Eye (tissue), 1 donor: ENCODE results near the gene DESI1.
A peak's percentile ranks its signal among the peaks of the same experiment; 100 is the strongest.
"Not testable (repeated sequence)": the region's sequence is repeated elsewhere in the genome, so short reads cannot be mapped to it uniquely, and the experiment has no call there.

Source experiments
- DNase-seq: peaks from one replicate; pipeline ENCODE4 v3.0.0-alpha.2; 2015

DESI1 gene

GRCh38 chr22:41631615-41632014, 10.8 kb upstream of the DESI1 start:
- not testable (repeated sequence) for DNase-seq

- not testable (repeated sequence) for DNase-seq
Observed at GRCh38 chr22:41631115-41631514, 10.3 kb upstream of the DESI1 start.

DNA sequence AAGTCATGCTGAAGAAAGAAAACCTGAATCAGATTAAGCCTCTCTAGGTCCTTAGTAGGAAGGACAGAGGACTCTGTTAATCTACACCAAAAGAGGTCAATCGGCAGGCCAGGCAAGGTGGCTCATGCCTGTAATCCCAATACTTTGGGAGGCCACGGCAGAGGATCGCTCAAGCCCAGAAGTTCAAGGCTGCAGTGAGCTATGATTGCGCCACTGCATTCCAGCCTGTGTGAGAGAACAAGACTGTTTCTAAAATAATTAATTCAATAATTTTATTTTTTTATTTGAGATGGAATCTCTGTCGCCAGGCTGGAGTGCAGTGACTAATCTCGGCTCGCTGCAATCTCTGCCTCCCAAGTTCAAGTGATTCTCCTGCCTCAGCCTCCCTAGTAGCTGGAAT, 4.7 kb upstream of the DESI1 start:
- DNase-seq, result no peak

- DNase-seq, result no peak
Observed at GRCh38 chr22:41621911-41622179, 1.0 kb upstream of the DESI1 start.

DNA sequence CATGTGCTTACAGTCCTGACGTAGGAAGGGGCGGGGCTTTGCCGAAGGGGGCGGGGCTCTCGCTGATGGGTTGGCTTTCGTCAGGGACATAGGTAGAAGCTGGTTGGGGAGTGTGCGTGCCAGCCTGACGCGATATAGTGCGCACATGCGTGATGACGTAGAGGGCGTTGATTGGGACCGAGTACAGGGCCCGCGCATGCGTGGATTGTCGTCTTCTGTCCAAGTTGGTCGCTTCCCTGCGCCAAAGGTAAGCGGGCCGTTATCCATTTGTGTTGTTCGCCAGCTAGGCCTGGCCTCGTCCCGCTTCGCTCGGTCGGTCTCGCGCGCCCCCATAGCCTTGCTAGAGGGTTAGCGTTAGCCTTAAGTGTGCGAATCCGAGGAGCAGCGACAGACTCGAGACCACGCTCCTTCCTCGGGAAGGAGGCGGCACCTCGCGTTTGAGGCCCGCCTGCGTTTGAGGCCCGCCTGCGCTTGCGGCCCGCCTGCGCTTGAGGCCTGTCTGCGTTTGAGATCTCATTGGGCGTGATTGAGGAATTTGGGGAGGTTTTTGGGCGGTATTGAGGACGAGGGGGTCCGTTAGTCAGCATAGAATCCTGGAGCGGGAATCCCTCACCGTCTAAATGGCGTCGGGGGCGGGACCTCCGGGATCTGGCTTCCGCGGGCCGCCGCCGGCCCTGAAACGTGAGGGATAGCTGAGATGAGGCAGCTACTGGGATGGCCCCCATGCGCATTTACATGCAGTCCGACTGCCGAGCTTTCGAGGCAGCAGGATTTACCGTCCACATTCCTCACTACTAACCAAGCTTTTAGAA, 462 bp upstream of the DESI1 start, which contains the start of gene XRCC6:
XRCC6 (plus strand) TSS at position 197 of the 812 bp plus-strand sequence. CDS start 710 bp downstream, outside the sequence.
- DNase-seq, result peak; percentile 100

DNA sequence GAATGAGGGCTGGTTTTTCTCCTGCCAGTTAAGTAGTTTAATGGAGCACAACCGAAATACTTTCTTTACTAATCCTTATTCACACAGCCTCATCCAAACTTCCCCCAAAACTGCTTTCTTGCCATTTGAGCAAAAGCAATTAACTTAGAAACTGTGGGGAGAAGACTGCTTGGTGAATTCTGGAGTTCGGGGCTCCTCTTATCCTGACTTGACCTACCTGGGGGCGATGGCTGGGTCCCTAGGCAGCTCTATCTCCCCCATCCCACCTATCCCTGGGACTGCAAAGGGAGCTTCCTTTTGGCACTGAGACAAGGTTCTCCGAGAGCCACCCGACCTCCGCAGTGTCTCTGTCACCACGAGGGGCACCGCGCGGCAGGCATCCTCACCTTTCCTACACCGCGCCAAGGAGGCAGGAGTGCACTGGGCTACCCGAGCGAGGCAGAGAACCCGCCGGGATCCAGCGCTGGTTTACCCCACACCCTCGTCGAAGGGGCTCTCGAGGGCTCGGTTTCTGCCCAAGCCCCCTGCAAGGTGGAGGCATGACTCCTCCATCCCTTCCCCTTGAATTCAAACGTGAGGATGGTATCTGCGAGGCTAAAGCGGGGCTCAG, 759 bp downstream of the DESI1 start:
- DNase-seq, result no peak

DNA sequence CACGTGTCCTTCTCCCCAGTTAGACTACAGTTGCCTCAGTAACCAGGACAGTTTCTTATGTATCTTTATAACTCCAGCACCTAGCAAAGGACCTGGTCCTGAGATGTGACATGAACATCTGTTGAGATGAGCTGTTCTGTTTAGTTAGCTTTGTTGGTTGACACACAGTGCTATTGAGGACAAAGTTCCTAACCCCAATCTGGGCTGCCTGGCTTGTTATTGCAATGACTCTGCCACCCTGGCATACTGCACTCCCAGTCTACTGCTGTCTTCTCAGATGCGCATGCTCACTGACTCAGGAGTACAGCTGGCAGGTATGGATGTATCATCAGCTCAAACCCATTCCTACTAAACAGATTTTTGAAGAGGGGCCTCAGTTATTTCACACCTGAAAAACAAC, 7.4 kb downstream of the DESI1 start:
- no peak for DNase-seq

GRCh38 chr22:41612603-41613306, 8.1 kb downstream of the DESI1 start:
- DNase-seq, result no peak

DNA sequence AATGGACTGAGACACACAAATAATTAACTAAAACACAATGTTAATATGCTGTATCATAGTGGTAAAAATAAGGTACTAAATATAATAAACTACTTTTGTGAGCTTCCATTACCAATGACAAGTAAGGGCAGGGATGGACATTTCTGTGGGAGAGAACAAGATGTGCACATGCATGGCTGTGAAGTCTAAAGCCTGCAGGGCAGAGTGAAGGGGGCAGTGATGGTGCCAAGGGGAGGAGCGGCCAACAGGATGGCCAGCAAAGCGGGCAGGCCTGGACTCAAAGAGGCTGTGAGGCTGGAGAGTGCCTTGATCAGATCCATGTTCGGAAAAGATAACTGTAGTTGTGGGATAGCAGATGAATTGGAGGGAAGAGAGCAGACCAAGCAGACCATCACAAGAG, 12.5 kb downstream of the DESI1 start:
- no peak for DNase-seq

- no peak for DNase-seq
Observed at GRCh38 chr22:41603873-41604332, 16.9 kb downstream of the DESI1 start.

GRCh38 chr22:41600976-41601375, 19.9 kb downstream of the DESI1 start:
- no peak for DNase-seq

GRCh38 chr22:41598891-41599635, 21.8 kb downstream of the DESI1 start:
- DNase-seq, result no peak

- DNase-seq, result no peak
Observed at GRCh38 chr22:41598081-41598480, 22.8 kb downstream of the DESI1 start.

DNA sequence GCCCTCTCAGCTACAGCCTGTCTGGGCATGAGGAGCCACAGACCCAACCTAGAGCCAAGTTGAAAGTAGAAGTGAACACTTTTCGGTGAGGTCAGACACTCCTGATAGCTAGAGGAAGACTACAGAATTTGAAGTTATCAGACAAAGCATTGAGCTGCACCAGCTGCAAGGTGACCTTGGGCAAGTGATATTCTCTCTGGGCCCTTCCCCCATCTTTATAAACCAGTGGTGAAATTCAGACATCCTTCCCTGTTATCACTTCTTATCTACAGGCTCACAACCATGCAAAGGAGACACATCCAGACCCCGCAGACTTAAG, 23.2 kb downstream of the DESI1 start:
- no peak for DNase-seq

- peak; percentile 71 for DNase-seq
Observed at GRCh38 chr22:41596776-41597634, 23.8 kb downstream of the DESI1 start.

DNA sequence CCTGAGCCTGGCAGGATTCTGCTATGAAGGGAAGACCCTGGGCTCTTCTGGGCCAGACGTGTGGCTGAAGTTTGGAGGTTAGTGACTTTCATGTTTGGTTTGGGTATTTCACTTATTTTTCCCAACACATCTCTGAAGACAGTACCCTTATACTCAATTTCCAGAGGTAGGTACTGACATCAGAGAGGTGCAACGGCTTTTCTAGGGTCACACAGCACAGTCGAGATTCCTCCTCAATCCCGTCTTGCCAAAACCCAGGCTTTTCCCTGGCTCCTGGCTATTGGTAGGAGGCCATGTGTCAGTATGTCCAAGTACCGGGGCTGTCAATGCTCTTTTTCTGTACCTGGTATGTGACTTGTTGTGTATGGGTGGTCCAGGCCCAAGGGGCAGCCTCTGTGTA, 25.1 kb downstream of the DESI1 start:
- no peak for DNase-seq

DNA sequence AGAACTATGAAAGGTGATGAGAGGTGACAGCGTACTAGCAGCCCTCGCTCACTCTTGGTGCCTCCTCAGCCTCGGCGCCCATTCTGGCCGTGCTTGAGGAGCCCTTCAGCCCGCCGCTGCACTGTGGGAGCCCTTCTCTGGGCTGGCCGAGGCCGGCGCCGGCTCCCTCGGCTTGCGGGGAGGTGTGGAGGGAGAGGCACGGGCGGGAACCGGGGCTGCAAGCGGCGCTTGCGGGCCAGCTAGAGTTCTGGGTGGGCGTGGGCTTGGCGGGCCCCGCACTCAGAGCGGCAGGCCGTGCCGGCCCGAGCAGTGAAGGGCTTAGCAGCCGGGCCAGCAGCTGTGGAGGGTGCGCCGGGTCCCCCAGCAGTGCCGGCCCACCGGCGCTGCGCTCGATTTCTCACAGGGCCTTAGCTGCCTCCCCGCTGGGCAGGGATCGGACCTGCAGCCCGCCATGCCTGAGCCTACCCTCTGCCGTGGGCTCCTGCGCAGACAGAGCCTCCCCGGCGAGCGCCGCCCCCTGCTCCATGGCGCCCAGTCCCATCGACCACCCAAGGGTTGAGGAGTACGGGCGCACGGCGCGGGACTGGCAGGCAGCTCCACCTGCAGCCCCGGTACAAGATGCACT, 27.4 kb downstream of the DESI1 start:
- DNase-seq, result not testable (repeated sequence)

DNA sequence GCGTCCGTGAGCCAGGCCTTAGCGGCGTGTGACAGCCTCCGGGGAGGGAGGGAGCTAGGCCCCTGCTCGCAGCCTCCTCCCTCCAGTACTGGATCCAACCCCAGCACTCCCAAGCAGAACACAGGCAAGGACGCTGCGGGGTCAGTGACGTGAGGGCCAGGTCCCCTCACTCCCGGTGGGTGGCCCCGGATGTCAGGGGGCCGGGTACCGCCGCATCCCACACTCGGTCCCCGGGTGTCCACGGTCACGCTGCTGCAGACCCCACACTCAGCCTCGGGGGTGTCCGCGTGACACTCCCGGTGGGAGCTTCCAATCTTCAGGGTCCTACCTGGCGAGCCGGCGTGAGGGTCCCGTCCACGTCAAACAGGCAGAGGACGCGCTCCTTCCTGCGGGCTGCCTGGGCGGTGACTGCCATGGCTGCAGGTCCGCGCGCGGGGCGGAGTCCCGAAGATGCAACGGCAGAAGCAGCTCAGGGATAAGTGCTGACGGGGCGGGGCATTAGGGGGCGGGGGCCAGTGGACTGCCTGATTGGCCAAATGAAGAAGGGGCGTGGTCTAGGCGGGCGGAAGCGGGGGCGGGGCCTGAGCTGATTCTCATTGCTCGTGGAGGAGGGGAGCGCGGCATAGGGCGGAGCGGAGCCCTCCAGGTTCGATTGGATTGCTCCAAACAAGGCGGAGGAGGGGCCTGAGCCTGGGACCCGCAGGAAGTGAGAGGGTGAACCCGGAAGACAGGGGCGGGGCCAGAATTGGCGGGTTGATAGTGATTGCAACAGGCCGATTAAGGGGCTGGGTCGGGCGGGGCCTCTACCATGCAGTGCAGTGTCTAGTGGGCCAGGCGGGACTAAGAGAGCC, 31.2 kb downstream of the DESI1 start, which contains the start of gene PMM1:
PMM1 (minus strand) TSS at position 450 of the 851 bp plus-strand sequence; CDS start at position 415, 35 bp downstream.
- peak; percentile 100 for DNase-seq

DNA sequence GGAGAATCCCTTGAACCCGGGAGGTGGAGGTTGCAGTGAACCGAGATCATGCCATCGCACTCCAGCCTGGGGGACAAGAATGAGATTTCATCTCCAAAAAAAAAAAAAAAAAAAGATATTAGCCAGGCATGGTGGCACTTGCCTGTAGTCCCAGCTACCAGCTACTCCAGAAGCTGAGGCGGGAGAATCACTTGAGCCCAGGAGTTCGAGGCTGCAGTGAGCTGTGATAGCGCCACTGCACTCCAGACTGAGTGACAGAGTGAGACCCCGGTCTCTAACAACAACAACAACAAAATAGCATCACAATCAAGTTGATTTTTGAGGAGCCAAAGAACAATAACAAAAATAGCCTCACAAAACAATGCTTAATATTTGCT, 33.5 kb downstream of the DESI1 start:
- no peak for DNase-seq

GRCh38 chr22:41585898-41586297, 34.9 kb downstream of the DESI1 start:
- DNase-seq, result no peak

DNA sequence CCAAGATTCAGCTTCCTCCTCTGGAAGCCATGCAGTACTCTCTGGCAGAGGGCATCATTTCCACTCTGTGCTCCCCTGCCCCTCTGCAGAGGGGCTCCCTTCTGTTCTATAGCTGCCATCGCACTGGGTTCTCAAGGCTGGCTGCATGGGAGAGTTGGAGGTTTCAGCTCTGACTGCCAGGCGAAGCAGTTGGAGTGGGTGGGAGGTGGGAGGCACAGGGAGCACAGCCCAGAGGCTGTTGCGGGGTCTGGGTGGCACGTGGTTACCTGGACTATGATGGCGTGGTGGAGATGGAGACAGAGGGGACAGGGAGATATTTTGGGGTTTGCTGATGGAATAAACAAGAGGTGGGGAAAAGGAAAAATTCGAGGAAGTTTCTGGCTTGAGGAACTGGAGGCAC, 36.0 kb downstream of the DESI1 start:
- no peak for DNase-seq
